NB4 (cell line): ENCODE data around the gene TAS1R3.

ENCODE experiments used
- DNase-seq: peaks from one replicate; pipeline ENCODE4 v3.0.0; 2010; ENCODE audit warnings: low read depth
- H3K4me3 ChIP-seq: one replicate; pipeline ENCODE4 v1.5.1; 2011; ENCODE audit warnings: mild to moderate bottlenecking, low read depth, low read length, moderate library complexity
- CTCF ChIP-seq: IDR thresholded peaks from one replicate; pipeline ENCODE4 v1.5.1; 2012; ENCODE audit warnings: low read depth, low read length
- MAX ChIP-seq: IDR thresholded peaks from 2 replicates; pipeline ENCODE4 v1.6.1; 2011; ENCODE audit warnings: low read depth, low read length
- MYC ChIP-seq: IDR thresholded peaks from 2 replicates; pipeline ENCODE4 v1.6.1; 2011; ENCODE audit warnings: low read depth, low read length
- POLR2A ChIP-seq: IDR thresholded peaks from 2 replicates; pipeline ENCODE4 v1.6.1; 2011; ENCODE audit warnings: mild to moderate bottlenecking; ENCODE audit not compliant: insufficient read length; ENCODE audit errors: extremely low read depth

TAS1R3 gene

GRCh38 chr1:1377540-1378205 lies 46.6 kb downstream of the TAS1R3 start:
- no peak for TF ChIP-seq CTCF
- no peak for TF ChIP-seq POLR2A
- TF ChIP-seq MYC, result no peak
- TF ChIP-seq MAX, result no peak
- no peak for DNase-seq
- no peak overlapping the region for H3K4me3 ChIP-seq

GRCh38 chr1:1380860-1381259 lies 49.8 kb downstream of the TAS1R3 start:
- no peak for DNase-seq
- no peak overlapping the region for H3K4me3 ChIP-seq
- TF ChIP-seq MYC, result no peak
- no peak for TF ChIP-seq CTCF
- no peak for TF ChIP-seq MAX
- no peak for TF ChIP-seq POLR2A

DNA sequence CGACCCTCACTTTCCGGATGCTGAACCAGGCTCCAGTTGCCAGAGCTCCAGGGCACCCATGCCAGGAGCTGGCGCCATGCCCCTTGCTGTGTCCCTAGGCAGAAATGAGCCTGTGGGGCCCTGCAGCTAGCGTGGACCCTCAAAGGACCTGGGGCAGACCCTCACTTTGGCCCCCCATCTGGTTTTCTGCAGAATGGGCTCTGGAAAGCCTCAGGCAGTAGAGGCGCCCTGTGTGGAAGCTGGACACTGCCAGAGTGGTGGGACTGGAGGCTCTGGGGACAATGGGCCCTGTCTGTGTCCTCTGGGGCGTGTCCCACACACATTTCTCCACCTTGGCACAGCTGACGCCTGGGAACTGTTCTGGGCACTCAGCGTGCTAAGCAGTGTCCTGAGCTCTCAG lies 50.2 kb downstream of the TAS1R3 start:
- TF ChIP-seq MYC (no peak), CTCF (no peak), MAX (no peak), POLR2A (no peak)
- no peak for DNase-seq
- H3K4me3 ChIP-seq, result no peak overlapping the region
